Measurements from ENCODE around the gene KIF3A. TPM values are rescaled to one million over a fixed set of nuclear protein-coding genes. Genes with fewer than 3 reads are reported as not detected.

KIF3A gene
- total and polyA plus RNA-seq, 2 of the 8 experiments (the other 6 are each of a cell fraction or from before 2014, with no cell fraction given): 3.1 to 13.1 TPM

DNA sequence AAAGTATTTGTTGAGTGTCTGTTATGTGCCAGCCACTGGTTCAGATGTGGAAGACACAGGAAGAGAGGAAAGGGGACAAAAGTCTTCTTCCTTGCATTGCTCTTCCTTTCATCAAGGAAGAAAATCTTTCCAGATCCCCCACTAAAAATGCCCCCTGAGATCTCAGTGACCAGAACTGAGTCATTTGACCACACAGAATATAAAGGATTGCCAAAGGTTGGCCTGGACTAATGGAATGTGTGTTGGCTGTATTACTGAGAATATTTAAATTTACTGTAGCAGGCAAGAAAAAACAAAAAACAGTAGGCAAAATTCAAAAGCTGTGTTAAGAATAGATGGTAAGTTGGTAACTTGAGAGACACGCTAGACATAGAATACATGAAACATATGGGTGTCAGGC, 49.7 kb upstream of the KIF3A start:
- CTCF ChIA-PET (ENCODE audit: partially characterized antibody): interaction anchor here (0.8 to 1.5 kb wide), 6 partner anchors 10 to 40 kb away, joined by 3 to 4 read pairs (median 3); partner anchors contain the start of genes CCNI2 and SEPTIN8
- no peak overlapping the region for H4K5ac ChIP-seq (ENCODE audit: insufficient read length, low read depth, low read length)
- no peak overlapping the region for H2AFZ ChIP-seq (ENCODE audit: low read length)
- no peaks in the 10 kb centered on the region for H4K20me1 ChIP-seq (replicated peaks in 1 of 2; ENCODE audit: control insufficient read depth in 1 of 2, insufficient read depth in 2 of 2, low read length in 2 of 2)
- H3K4ac ChIP-seq (replicated peaks; ENCODE audit: insufficient read length, low read depth, low read length): no peak overlapping the region
- 81% methylated on average over 1 of the region's 1 CpG; no CpG with 5 or more reads in 1 of the 2 experiments for WGBS, 2 experiments (ENCODE audit: extremely low coverage in 1 of 2, insufficient coverage in 1 of 2, insufficient read length in 1 of 2, insufficient replicate concordance in 2 of 2, low coverage in 1 of 2, low lambda C conversion rate in 2 of 2, missing lambda C conversion rate in 1 of 2)
- no peaks in the 10 kb centered on the region; a peak in 1 of 7 replicates for H3K4me1 ChIP-seq (replicated peaks in 1 of 4; ENCODE audit: control insufficient read depth in 3 of 4, insufficient read depth in 4 of 4, low read length in 3 of 4)
- no peak overlapping the region for H4K8ac ChIP-seq (ENCODE audit: extremely low read depth, insufficient read depth, low read length)
- no peak overlapping the region for H2BK15ac ChIP-seq (ENCODE audit: low read length)
- H2BK120ac ChIP-seq (replicated peaks; ENCODE audit: low read depth, low read length): no peak overlapping the region
- TF ChIP-seq ATF2 (IDR thresholded peaks at IDR 0.05; ENCODE audit: low read length) (no peak), EGR1 (IDR thresholded peaks at IDR 0.05; ENCODE audit: borderline replicate concordance, low read depth, low read length) (no peak), ATF3 (IDR thresholded peaks at IDR 0.05; ENCODE audit: insufficient read depth, low read depth, low read length) (no peak), MAFK (IDR thresholded peaks at IDR 0.05; ENCODE audit: low read depth, low read length) (no peak), BRCA1 (IDR thresholded peaks at IDR 0.05; ENCODE audit: low read depth, low read length) (no peak), EZH2 (IDR thresholded peaks at IDR 0.05; ENCODE audit: low read depth, low read length, severe bottlenecking) (no peak)
- H3K18ac ChIP-seq (ENCODE audit: extremely low read depth, low read length): no peak overlapping the region
- no peaks in the 10 kb centered on the region for H3K9me3 ChIP-seq (ENCODE audit: insufficient read depth in 2 of 2, low read depth in 1 of 2, low read length in 1 of 2)
- no peak overlapping the region for H3K27ac ChIP-seq (ENCODE audit: low read depth, low read length)
- H4K91ac ChIP-seq (replicated peaks; ENCODE audit: insufficient read length, low read length): no peak overlapping the region
- no peak overlapping the region for H2BK20ac ChIP-seq (ENCODE audit: low read length)
- H3K79me1 ChIP-seq (ENCODE audit: low read depth, low read length): no peaks in the 10 kb centered on the region
- H2AK5ac ChIP-seq (ENCODE audit: low read depth, low read length): no peak overlapping the region
- no peaks in the 10 kb centered on the region for H3K79me2 ChIP-seq (ENCODE audit: control insufficient read depth in 1 of 2, insufficient read depth in 2 of 2, low read length in 2 of 2)
- no peak overlapping the region for H3K4me2 ChIP-seq (ENCODE audit: insufficient read depth in 1 of 2, low read depth in 2 of 2, low read length in 2 of 2)
- H3K23ac ChIP-seq (ENCODE audit: insufficient read length): no peak overlapping the region
- H3K36me3 ChIP-seq (ENCODE audit: control insufficient read depth in 2 of 4, insufficient read depth in 4 of 4, low read length in 3 of 4): no peaks in the 10 kb centered on the region
- no peak overlapping the region for H3K14ac ChIP-seq (ENCODE audit: insufficient read length)
- H3K4me3 ChIP-seq (ENCODE audit: extremely low read depth in 1 of 4, insufficient read depth in 2 of 4, low read depth in 3 of 4, low read length in 4 of 4): no peak overlapping the region
- POLR2A ChIA-PET (ENCODE audit: partially characterized antibody): interaction anchor here (1.5 kb wide), 1 partner anchor 9 kb away, joined by 5 read pairs; no protein-coding TSS in a partner anchor
- no peak overlapping the region for H3K9ac ChIP-seq (replicated peaks in 1 of 4; ENCODE audit: extremely low read depth in 1 of 4, low read depth in 3 of 4, low read length in 3 of 4)
- H3K23me2 ChIP-seq (ENCODE audit: low read depth, low read length): no peaks in the 10 kb centered on the region
- no peak overlapping the region for H2BK5ac ChIP-seq (ENCODE audit: low read depth, low read length)
- no peak overlapping the region for H3K56ac ChIP-seq (replicated peaks; ENCODE audit: insufficient read length, low read depth, low read length)
- H3K27me3 ChIP-seq (replicated peaks in 1 of 4; ENCODE audit: control insufficient read depth in 3 of 4, extremely low read depth in 1 of 4, insufficient read depth in 3 of 4, low read length in 3 of 4): no peaks in the 10 kb centered on the region
- no peak overlapping the region for H2BK12ac ChIP-seq (ENCODE audit: low read depth, low read length)
- FAIRE-seq: no peak
- DNase-seq (ENCODE audit: low read depth in 1 of 2, low spot score in 2 of 2): no peak
